Body of pancreas (tissue), 4 donors: ENCODE data around the gene CEP85L.

Experiments
- POLR2A ChIP-seq, 3 donors: fragments of 450-650 bp; IDR thresholded peaks; one replicate each; pipeline ENCODE4 v1.6.1; 2016; ENCODE audit warnings: antibody characterized with exemption in 3 of 3, mild to moderate bottlenecking in 2 of 3
- TF ChIP-seq, protein P1 (sequence below), 7 experiments: fragments of 450-650 bp in 4 of 7; fragments of 200-600 bp in 3 of 7; sonication (generic) in 3 of 7; IDR thresholded peaks; one replicate each; pipeline ENCODE4 v1.5.1; 2016 to 2019; ENCODE audit warnings: antibody characterized with exemption in 7 of 7

DNA sequence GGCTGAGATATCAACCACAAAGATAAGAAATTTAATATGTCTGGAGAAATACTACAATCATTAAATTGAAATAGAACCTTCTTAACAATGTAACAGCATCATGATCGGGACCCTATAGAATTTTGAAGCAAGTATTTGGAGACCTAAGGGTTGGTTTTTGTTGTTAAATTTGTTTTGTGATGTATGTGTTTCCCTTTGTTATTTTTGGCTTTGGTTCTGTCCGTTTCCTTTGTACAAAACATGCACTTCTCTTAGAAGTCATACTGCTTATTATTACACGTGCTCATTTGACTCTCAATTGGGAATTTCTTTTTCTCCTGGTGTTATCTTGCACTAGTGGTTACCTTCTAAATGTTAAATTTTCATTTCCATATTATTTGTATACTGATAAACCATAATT is 107.3 kb downstream of the CEP85L start:
- TF ChIP-seq, protein P1, sequence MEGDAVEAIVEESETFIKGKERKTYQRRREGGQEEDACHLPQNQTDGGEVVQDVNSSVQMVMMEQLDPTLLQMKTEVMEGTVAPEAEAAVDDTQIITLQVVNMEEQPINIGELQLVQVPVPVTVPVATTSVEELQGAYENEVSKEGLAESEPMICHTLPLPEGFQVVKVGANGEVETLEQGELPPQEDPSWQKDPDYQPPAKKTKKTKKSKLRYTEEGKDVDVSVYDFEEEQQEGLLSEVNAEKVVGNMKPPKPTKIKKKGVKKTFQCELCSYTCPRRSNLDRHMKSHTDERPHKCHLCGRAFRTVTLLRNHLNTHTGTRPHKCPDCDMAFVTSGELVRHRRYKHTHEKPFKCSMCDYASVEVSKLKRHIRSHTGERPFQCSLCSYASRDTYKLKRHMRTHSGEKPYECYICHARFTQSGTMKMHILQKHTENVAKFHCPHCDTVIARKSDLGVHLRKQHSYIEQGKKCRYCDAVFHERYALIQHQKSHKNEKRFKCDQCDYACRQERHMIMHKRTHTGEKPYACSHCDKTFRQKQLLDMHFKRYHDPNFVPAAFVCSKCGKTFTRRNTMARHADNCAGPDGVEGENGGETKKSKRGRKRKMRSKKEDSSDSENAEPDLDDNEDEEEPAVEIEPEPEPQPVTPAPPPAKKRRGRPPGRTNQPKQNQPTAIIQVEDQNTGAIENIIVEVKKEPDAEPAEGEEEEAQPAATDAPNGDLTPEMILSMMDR (IDR thresholded peaks at IDR 0.05), result no peak
- TF ChIP-seq POLR2A (IDR thresholded peaks at IDR 0.05), result no peak
